PC-9 (cell line): ENCODE measurements around the gene TRIM5.

Source experiments
- CTCF ChIP-seq: fragments of 200-600 bp; sonication (generic); conservative IDR thresholded peaks from 2 replicates; pipeline ENCODE4 v1.6.1; 2017; ENCODE audit warnings: mixed run types, antibody characterized with exemption, mild to moderate bottlenecking, moderate library complexity
- EZH2 ChIP-seq: fragments of 200-600 bp; sonication (generic); IDR thresholded peaks from 2 replicates; pipeline ENCODE4 v1.8.0; 2017; ENCODE audit warnings: antibody characterized with exemption, low read depth

- TF ChIP-seq CTCF (no peak), EZH2 (no peak)
These were observed 62.1 kb downstream of the TRIM5 start for GRCh38 chr11:5622802-5623201.
